ENCODE measurements around the gene PCDHA10. TPM values are rescaled to one million over a fixed set of nuclear protein-coding genes. Genes with fewer than 3 reads are reported as not detected.
"Not testable (repeated sequence)": the region's sequence is repeated elsewhere in the genome, so short reads cannot be mapped to it uniquely, and the experiment has no call there.

PCDHA10 gene
- total RNA-seq, 1 donor from 2014 or later: 0.06 TPM

DNA sequence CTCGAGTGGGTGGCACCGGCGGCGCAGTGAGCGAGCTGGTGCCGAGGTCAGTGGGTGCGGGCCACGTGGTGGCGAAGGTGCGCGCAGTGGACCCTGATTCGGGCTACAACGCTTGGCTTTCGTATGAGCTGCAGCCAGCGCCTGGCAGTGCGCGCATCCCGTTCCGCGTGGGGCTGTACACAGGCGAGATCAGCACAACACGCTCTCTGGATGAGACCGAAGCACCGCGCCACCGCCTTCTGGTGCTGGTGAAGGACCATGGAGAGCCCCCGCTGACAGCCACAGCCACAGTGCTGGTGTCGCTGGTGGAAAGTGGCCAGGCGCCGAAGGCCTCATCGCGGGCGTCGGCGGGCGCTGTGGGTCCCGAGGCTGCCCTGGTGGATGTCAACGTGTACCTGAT, 32.2 kb upstream of the PCDHA10 start:
- DNase-seq (ENCODE audit: low read depth): no peak
- TF ChIP-seq CTCF (conservative IDR thresholded peaks at IDR 0.05; ENCODE audit: low read depth, low read length): no peak
- H3K4me3 ChIP-seq (ENCODE audit: low read depth, low read length): no peak overlapping the region

DNA sequence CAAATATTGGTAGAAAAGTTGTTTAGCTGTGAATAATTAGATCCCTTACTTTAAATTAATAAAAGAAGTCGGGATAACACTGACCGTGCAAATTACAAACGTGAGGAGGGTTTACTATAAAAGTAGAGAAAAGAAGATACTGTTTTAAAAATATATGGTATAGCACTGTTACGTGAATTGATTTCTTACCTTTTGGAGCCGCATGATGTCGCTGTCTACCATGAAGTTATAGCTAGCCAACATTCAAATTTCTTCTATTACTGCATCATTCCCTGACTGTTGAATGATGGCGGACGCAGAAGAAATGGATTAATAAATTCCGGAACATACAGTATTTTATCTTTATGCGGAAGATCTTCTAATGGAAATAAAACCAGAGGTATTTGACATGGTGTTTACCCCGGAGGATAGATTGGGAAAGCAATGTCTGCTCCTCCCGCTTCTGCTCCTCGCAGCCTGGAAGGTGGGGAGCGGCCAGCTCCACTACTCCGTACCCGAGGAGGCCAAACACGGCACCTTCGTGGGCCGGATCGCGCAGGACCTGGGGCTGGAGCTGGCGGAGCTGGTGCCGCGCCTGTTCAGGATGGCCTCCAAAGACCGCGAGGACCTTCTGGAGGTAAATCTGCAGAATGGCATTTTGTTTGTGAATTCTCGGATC, 27.9 kb upstream of the PCDHA10 start, which contains the start of gene PCDHA6:
Gene PCDHA6, plus strand, starts transcription at position 257 of the 658 bp plus-strand sequence. Its CDS starts 132 bp downstream, at position 389.
- TF ChIP-seq CTCF (conservative IDR thresholded peaks at IDR 0.05; ENCODE audit: low read depth, low read length): peak; percentile 33
- DNase-seq (ENCODE audit: low read depth): no peak
- peak within 1 kb of the TSS; percentile 37 for H3K4me3 ChIP-seq (ENCODE audit: low read depth, low read length)

DNA sequence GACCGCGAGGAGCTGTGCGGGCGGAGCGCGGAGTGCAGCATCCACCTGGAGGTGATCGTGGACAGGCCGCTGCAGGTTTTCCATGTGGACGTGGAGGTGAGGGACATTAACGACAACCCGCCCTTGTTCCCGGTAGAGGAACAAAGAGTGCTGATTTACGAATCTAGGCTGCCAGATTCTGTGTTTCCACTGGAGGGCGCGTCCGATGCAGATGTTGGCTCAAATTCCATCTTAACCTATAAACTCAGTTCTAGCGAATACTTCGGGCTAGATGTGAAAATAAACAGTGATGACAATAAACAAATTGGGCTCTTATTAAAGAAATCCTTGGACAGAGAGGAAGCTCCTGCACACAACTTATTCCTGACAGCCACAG, 27.3 kb upstream of the PCDHA10 start:
- TF ChIP-seq CTCF (conservative IDR thresholded peaks at IDR 0.05; ENCODE audit: low read depth, low read length): peak; percentile 24
- DNase-seq (ENCODE audit: low read depth): no peak
- H3K4me3 ChIP-seq (ENCODE audit: low read depth, low read length): peak overlapping the region; percentile 37

DNA sequence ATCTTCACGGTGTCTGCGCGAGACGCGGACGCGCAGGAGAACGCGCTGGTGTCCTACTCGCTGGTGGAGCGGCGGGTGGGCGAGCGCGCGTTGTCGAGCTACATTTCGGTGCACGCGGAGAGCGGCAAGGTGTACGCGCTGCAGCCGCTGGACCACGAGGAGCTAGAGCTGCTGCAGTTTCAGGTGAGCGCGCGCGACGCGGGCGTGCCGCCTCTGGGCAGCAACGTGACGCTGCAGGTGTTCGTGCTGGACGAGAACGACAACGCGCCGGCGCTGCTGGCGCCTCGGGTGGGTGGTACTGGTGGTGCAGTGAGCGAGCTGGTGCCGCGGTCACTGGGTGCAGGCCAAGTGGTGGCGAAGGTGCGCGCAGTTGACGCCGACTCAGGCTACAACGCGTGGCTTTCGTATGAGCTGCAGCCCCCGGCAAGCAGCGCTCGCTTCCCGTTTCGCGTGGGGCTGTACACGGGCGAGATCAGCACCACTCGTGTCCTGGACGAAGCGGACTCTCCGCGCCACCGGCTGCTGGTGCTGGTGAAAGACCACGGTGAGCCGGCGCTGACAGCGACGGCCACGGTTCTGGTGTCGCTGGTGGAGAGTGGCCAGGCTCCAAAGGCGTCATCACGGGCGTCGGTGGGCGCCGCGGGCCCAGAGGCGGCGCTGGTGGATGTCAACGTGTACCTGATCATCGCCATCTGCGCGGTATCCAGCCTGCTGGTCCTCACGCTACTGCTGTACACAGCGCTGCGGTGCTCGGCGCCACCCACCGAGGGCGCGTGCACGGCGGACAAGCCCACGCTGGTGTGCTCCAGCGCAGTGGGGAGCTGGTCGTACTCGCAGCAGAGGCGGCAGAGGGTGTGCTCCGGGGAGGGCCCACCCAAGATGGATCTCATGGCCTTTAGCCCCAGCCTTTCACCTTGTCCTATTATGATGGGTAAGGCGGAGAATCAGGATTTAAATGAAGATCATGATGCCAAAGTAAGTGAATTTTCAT, 25.9 kb upstream of the PCDHA10 start:
- not testable (repeated sequence) for H3K4me3 ChIP-seq (ENCODE audit: low read depth, low read length); DNase-seq (ENCODE audit: low read depth)

DNA sequence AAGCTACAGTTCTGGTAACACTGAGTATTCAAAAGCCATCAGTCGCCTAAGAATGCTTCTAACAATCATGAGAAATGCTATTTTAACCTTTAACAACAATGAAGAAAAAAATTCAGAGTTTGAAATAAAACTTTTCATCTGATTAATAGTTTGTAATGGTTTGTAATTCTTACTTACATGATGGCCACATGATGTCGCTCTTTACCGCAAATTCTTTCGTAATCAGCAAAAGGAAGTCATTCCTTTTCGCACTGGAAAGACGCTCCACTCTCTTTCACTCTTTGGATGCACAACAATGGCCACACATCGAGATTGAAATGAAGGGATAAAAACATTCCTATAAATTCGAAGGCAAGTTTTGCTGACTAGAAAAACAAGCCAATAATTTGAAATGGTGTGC, 21.7 kb upstream of the PCDHA10 start, which contains the start of gene PCDHA7:
Gene PCDHA7, plus strand, starts transcription at position 277 of the 400 bp plus-strand sequence. Its CDS starts 115 bp downstream, at position 392.
- H3K4me3 ChIP-seq (ENCODE audit: low read depth, low read length): peak within 1 kb of the TSS; percentile 11
- no peak for DNase-seq (ENCODE audit: low read depth)
- TF ChIP-seq CTCF (conservative IDR thresholded peaks at IDR 0.05; ENCODE audit: low read depth, low read length): peak; percentile 16

- not testable (repeated sequence) for DNase-seq (ENCODE audit: low read depth)
- peak overlapping the region; percentile 11 for H3K4me3 ChIP-seq (ENCODE audit: low read depth, low read length)
These were observed 21.2 kb upstream of the PCDHA10 start for GRCh38 chr5:140834439-140835008.

DNA sequence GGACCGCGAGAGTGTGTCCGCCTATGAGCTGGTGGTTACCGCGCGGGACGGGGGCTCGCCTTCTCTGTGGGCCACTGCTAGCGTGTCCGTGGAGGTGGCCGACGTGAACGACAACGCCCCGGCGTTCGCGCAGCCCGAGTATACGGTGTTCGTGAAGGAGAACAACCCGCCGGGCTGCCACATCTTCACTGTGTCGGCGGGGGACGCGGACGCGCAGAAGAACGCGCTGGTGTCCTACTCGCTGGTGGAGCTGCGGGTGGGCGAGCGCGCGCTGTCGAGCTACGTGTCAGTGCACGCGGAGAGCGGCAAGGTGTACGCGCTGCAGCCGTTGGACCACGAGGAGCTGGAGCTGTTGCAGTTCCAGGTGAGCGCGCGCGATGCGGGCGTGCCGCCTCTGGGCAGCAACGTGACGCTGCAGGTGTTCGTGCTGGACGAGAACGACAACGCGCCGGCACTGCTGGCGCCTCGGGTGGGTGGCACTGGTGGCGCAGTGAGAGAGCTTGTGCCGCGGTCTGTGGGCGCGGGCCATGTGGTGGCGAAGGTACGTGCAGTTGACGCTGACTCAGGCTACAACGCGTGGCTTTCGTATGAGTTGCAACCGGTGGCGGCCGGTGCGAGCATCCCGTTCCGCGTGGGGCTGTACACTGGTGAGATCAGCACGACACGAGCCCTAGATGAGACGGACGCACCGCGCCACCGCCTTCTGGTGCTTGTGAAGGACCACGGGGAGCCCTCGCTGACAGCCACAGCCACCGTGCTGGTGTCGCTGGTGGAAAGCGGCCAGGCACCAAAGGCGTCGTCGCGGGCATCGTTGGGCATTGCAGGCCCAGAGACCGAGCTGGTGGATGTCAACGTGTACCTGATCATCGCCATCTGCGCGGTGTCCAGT, 19.8 kb upstream of the PCDHA10 start:
- DNase-seq (ENCODE audit: low read depth): no peak
- no peak for TF ChIP-seq CTCF (conservative IDR thresholded peaks at IDR 0.05; ENCODE audit: low read depth, low read length)
- H3K4me3 ChIP-seq (ENCODE audit: low read depth, low read length): no peak overlapping the region
